Measurements from ENCODE around the gene CDC23. TPM values are rescaled to one million over a fixed set of nuclear protein-coding genes. Genes with fewer than 3 reads are reported as not detected.

The CDC23 gene
- total and polyA plus RNA-seq, 2 of the 8 experiments (the other 6 are each of a cell fraction or from before 2014, with no cell fraction given) = 32.6 to 45.7 TPM

- H3K4me1 ChIP-seq (replicated peaks in 1 of 4; ENCODE audit: control insufficient read depth in 3 of 4, insufficient read depth in 4 of 4, low read length in 3 of 4) = no peaks in the 10 kb centered on the region; a peak in 1 of 7 replicates
- no peak overlapping the region for H3K18ac ChIP-seq (ENCODE audit: extremely low read depth, low read length)
- H3K27me3 ChIP-seq (replicated peaks in 1 of 4; ENCODE audit: control insufficient read depth in 3 of 4, extremely low read depth in 1 of 4, insufficient read depth in 3 of 4, low read length in 3 of 4) = no peaks in the 10 kb centered on the region
- H2AK5ac ChIP-seq (ENCODE audit: low read depth, low read length) = no peak overlapping the region
- 89% methylated on average over 23 of the region's 29 CpGs; no CpG with 5 or more reads in 1 of the 2 experiments for WGBS, 2 experiments (ENCODE audit: extremely low coverage in 1 of 2, insufficient coverage in 1 of 2, insufficient read length in 1 of 2, insufficient replicate concordance in 2 of 2, low coverage in 1 of 2, low lambda C conversion rate in 2 of 2, missing lambda C conversion rate in 1 of 2)
- 0 out of 2 replicates have a peak overlapping the region, but pooled peaks have one; percentile 16 for H2BK15ac ChIP-seq (ENCODE audit: low read length)
- H2BK120ac ChIP-seq (replicated peaks; ENCODE audit: low read depth, low read length) = no peak overlapping the region
- no peak overlapping the region for H3K23ac ChIP-seq (ENCODE audit: insufficient read length)
- no peak overlapping the region for H2AFZ ChIP-seq (ENCODE audit: low read length)
- no peaks in the 10 kb centered on the region for H3K79me1 ChIP-seq (ENCODE audit: low read depth, low read length)
- no peak overlapping the region for H2BK12ac ChIP-seq (ENCODE audit: low read depth, low read length)
- ChIA-PET POLR2A (ENCODE audit: partially characterized antibody) (interaction anchor here (1.0 kb wide), 1 partner anchor 80 kb away, joined by 3 read pairs; the partner anchor contains the start of gene FAM53C), CTCF (ENCODE audit: partially characterized antibody) (interaction anchor here (1.0 kb wide), 1 partner anchor 14 kb away, joined by 4 read pairs; no protein-coding TSS in a partner anchor)
- H2BK5ac ChIP-seq (ENCODE audit: low read depth, low read length) = no peak overlapping the region
- no peaks in the 10 kb centered on the region for H3K79me2 ChIP-seq (ENCODE audit: control insufficient read depth in 1 of 2, insufficient read depth in 2 of 2, low read length in 2 of 2)
- no peak overlapping the region for H3K14ac ChIP-seq (ENCODE audit: insufficient read length)
- TF ChIP-seq BACH1 (IDR thresholded peaks at IDR 0.05; ENCODE audit: low read length) (no peak), MAFK (IDR thresholded peaks at IDR 0.05; ENCODE audit: low read depth, low read length) (no peak), BCL11A (IDR thresholded peaks at IDR 0.05; ENCODE audit: low read depth in 2 of 2, low read length in 2 of 2) (no peak), ASH2L (IDR thresholded peaks at IDR 0.05; ENCODE audit: low read length) (no peak), HDAC2 (IDR thresholded peaks at IDR 0.05; ENCODE audit: borderline replicate concordance in 1 of 2, low read depth in 2 of 2, low read length in 2 of 2) (no peak), EP300 (IDR thresholded peaks at IDR 0.05; ENCODE audit: borderline replicate concordance in 1 of 2, low read depth in 2 of 2, low read length in 2 of 2) (no peak), CBX5 (IDR thresholded peaks at IDR 0.05; ENCODE audit: low read depth, low read length) (no peak), CREB1 (IDR thresholded peaks at IDR 0.05) (no peak), HDAC6 (IDR thresholded peaks at IDR 0.05; ENCODE audit: low read depth, low read length) (no peak), SP4 (IDR thresholded peaks at IDR 0.05; ENCODE audit: low read length) (no peak)
- H3K36me3 ChIP-seq (ENCODE audit: control insufficient read depth in 2 of 4, insufficient read depth in 4 of 4, low read length in 3 of 4) = no peaks in the 10 kb centered on the region
- DNase-seq (ENCODE audit: low read depth in 1 of 2, low spot score in 2 of 2) = no peak
- no peak overlapping the region for H4K5ac ChIP-seq (ENCODE audit: insufficient read length, low read depth, low read length)
- FAIRE-seq = no peak
- no peak overlapping the region for H3K4ac ChIP-seq (replicated peaks; ENCODE audit: insufficient read length, low read depth, low read length)
- H3K9me3 ChIP-seq (ENCODE audit: insufficient read depth in 2 of 2, low read depth in 1 of 2, low read length in 1 of 2) = no peaks in the 10 kb centered on the region
- no peaks in the 10 kb centered on the region for H4K20me1 ChIP-seq (replicated peaks in 1 of 2; ENCODE audit: control insufficient read depth in 1 of 2, insufficient read depth in 2 of 2, low read length in 2 of 2)
- H2BK20ac ChIP-seq (ENCODE audit: low read length) = no peak overlapping the region
- no peak overlapping the region for H3K9ac ChIP-seq (replicated peaks in 1 of 4; ENCODE audit: extremely low read depth in 1 of 4, low read depth in 3 of 4, low read length in 3 of 4)
- no peak overlapping the region for H3K4me3 ChIP-seq (ENCODE audit: extremely low read depth in 1 of 4, insufficient read depth in 2 of 4, low read depth in 3 of 4, low read length in 4 of 4)
- H3K27ac ChIP-seq (ENCODE audit: low read depth, low read length) = no peak overlapping the region
- H4K91ac ChIP-seq (replicated peaks; ENCODE audit: insufficient read length, low read length) = no peak overlapping the region
- H3K23me2 ChIP-seq (ENCODE audit: low read depth, low read length) = no peaks in the 10 kb centered on the region
- no peak overlapping the region for H3K56ac ChIP-seq (replicated peaks; ENCODE audit: insufficient read length, low read depth, low read length)
- no peak overlapping the region; the same call in 1 of the 2 replicates for H4K8ac ChIP-seq (ENCODE audit: extremely low read depth, insufficient read depth, low read length)
- no peak overlapping the region for H3K4me2 ChIP-seq (ENCODE audit: insufficient read depth in 1 of 2, low read depth in 2 of 2, low read length in 2 of 2)
Measured at GRCh38 chr5:138257583-138257982, 44.5 kb upstream of the CDC23 start.
